Measurements from ENCODE around the gene PRR5. TPM values are rescaled to one million over a fixed set of nuclear protein-coding genes. Genes with fewer than 3 reads are reported as not detected.

Gene PRR5
- total and polyA plus RNA-seq, 2 of the 13 experiments (the other 11 are each of a cell fraction or from before 2014, with no cell fraction given), result 11.6 to 27.5 TPM

GRCh38 chr22:44677871-44678555 is 24.0 kb upstream of the PRR5 start (continued):
- no peak for TF ChIP-seq ZNF615 (CRISPR knock-in tag; IDR thresholded peaks at IDR 0.05; ENCODE audit: borderline replicate concordance)
- no peak for TF ChIP-seq MXI1 (IDR thresholded peaks at IDR 0.05; ENCODE audit: borderline replicate concordance, low read depth, low read length)
- TF ChIP-seq ZBTB40 (IDR thresholded peaks at IDR 0.05), result no peak
- TF ChIP-seq ZBTB40 (CRISPR knock-in tag; IDR thresholded peaks at IDR 0.05), result no peak
- no peak for TF ChIP-seq ZNF713 (CRISPR knock-in tag; IDR thresholded peaks at IDR 0.05)
- no peak for TF ChIP-seq ZNF841 (CRISPR knock-in tag; IDR thresholded peaks at IDR 0.05; ENCODE audit: borderline replicate concordance)
- no peak for TF ChIP-seq HMGA1 (CRISPR knock-in tag; conservative IDR thresholded peaks at IDR 0.05)
- no peak for TF ChIP-seq ATF5 (CRISPR knock-in tag; IDR thresholded peaks at IDR 0.05; ENCODE audit: low read depth)
- no peak for TF ChIP-seq MEIS1 (CRISPR knock-in tag; IDR thresholded peaks at IDR 0.05; ENCODE audit: borderline replicate concordance)
- no peak for TF ChIP-seq RERE (CRISPR knock-in tag; IDR thresholded peaks at IDR 0.05; ENCODE audit: low read depth)
- TF ChIP-seq ZNF276 (CRISPR knock-in tag; IDR thresholded peaks at IDR 0.05; ENCODE audit: low read depth), result 0 out of 2 replicates have a peak, but pooled peaks have one; percentile 37
- no peak for TF ChIP-seq ZFAT (CRISPR knock-in tag; conservative IDR thresholded peaks at IDR 0.05)
